Activated naive CD8-positive, alpha-beta T cell treated with anti-CD3 and anti-CD28 coated beads, Interleukin-2, amount 50 U/mL, for 24 hours (primary cell): Measurements from ENCODE around the gene UNC93B1.
A peak's percentile ranks its signal among the peaks of the same experiment; 100 is the strongest.

Experiments
- ATAC-seq: fragments of 150-1000 bp; cut with Tn5 transposase; one replicate; pipeline ENCODE4 v1.10.0; 2021
- DNase-seq: peaks from one replicate; pipeline ENCODE4 v3.0.0; 2021
- H3K27ac Mint-ChIP-seq: one replicate; pipeline ENCODE4 v1.8.0; 2021; ENCODE audit warnings: mild to moderate bottlenecking, mixed read lengths
- H3K27me3 Mint-ChIP-seq: one replicate; pipeline ENCODE4 v1.8.0; 2021; ENCODE audit warnings: mixed read lengths
- H3K36me3 Mint-ChIP-seq: one replicate; pipeline ENCODE4 v1.8.0; 2021; ENCODE audit warnings: low read depth, mixed read lengths
- H3K4me1 Mint-ChIP-seq: one replicate; pipeline ENCODE4 v1.8.0; 2021; ENCODE audit warnings: mixed read lengths
- H3K4me3 Mint-ChIP-seq: one replicate; pipeline ENCODE4 v1.8.0; 2021; ENCODE audit warnings: mild to moderate bottlenecking, moderate library complexity, mixed read lengths
- H3K9me3 Mint-ChIP-seq: one replicate; pipeline ENCODE4 v1.8.0; 2021; ENCODE audit warnings: mixed read lengths

Gene UNC93B1

GRCh38 chr11:68010090-68011041, 6.5 kb upstream of the UNC93B1 start, which contains the start of gene ALDH3B1:
ALDH3B1 (plus strand) TSS chr11:68010327; CDS start chr11:68015298, 4,971 bp downstream.
- DNase-seq (no peak), ATAC-seq (peak; percentile 8)
- H3K4me1 Mint-ChIP-seq = peaks cover 8% of the 10 kb centered on the region
- H3K9me3 Mint-ChIP-seq = no peaks in the 10 kb centered on the region
- no peak within 1 kb of the TSS for H3K27ac Mint-ChIP-seq
- H3K36me3 Mint-ChIP-seq = no peaks in the 10 kb centered on the region
- H3K4me3 Mint-ChIP-seq = no peak within 1 kb of the TSS
- H3K27me3 Mint-ChIP-seq = peaks cover 2% of the 10 kb centered on the region

GRCh38 chr11:68009391-68010089, 5.6 kb upstream of the UNC93B1 start:
- H3K27ac Mint-ChIP-seq = no peak overlapping the region
- no peak for ATAC-seq
- DNase-seq = no peak

GRCh38 chr11:68008381-68009337, 4.8 kb upstream of the UNC93B1 start:
- no peak overlapping the region for H3K27ac Mint-ChIP-seq
- no peak for DNase-seq
- no peak overlapping the region for H3K4me3 Mint-ChIP-seq
- H3K27me3 Mint-ChIP-seq = peaks cover 2% of the 10 kb centered on the region
- H3K9me3 Mint-ChIP-seq = no peaks in the 10 kb centered on the region
- peaks cover 20% of the 10 kb centered on the region for H3K4me1 Mint-ChIP-seq
- no peaks in the 10 kb centered on the region for H3K36me3 Mint-ChIP-seq
- ATAC-seq = no peak

More at GRCh38 chr11:68009391-68010089, 5.6 kb upstream of the UNC93B1 start:
- Mint-ChIP-seq H3K4me3 (no peak overlapping the region), H3K27me3 (peaks cover 2% of the 10 kb centered on the region), H3K9me3 (no peaks in the 10 kb centered on the region), H3K36me3 (no peaks in the 10 kb centered on the region), H3K4me1 (peaks cover 14% of the 10 kb centered on the region)

GRCh38 chr11:68007498-68008380, 3.8 kb upstream of the UNC93B1 start:
- H3K36me3 Mint-ChIP-seq = no peaks in the 10 kb centered on the region
- peaks cover 23% of the 10 kb centered on the region for H3K4me1 Mint-ChIP-seq
- no peaks in the 10 kb centered on the region for H3K9me3 Mint-ChIP-seq
- ATAC-seq (no peak), DNase-seq (no peak)
- H3K4me3 Mint-ChIP-seq = no peak overlapping the region
- H3K27me3 Mint-ChIP-seq = peaks cover 2% of the 10 kb centered on the region
- H3K27ac Mint-ChIP-seq = no peak overlapping the region

- no peak for DNase-seq
- Mint-ChIP-seq H3K27me3 (peaks cover 2% of the 10 kb centered on the region), H3K9me3 (no peaks in the 10 kb centered on the region), H3K4me1 (peaks cover 30% of the 10 kb centered on the region), H3K4me3 (no peak overlapping the region), H3K36me3 (no peaks in the 10 kb centered on the region), H3K27ac (no peak overlapping the region)
- no peak for ATAC-seq
Measured at GRCh38 chr11:68006606-68007166, 2.8 kb upstream of the UNC93B1 start.

- Mint-ChIP-seq H3K4me1 (peaks cover 30% of the 10 kb centered on the region), H3K27ac (peak overlapping the region; percentile 73), H3K9me3 (no peaks in the 10 kb centered on the region), H3K4me3 (peak overlapping the region; percentile 76), H3K36me3 (no peaks in the 10 kb centered on the region), H3K27me3 (no peaks in the 10 kb centered on the region)
- ATAC-seq (no peak), DNase-seq (no peak)
Measured at GRCh38 chr11:68004551-68005335, 846 bp upstream of the UNC93B1 start.

- H3K4me1 Mint-ChIP-seq = peaks cover 26% of the 10 kb centered on the region
- peak; percentile 55 for DNase-seq
Measured at GRCh38 chr11:68002938-68003845, 705 bp downstream of the UNC93B1 start.

GRCh38 chr11:68002575-68002937, 1.3 kb downstream of the UNC93B1 start:
- DNase-seq (no peak), ATAC-seq (no peak)
- Mint-ChIP-seq H3K27ac (peak overlapping the region; percentile 61), H3K4me1 (peaks cover 31% of the 10 kb centered on the region), H3K4me3 (peak overlapping the region; percentile 78), H3K27me3 (no peaks in the 10 kb centered on the region), H3K9me3 (no peaks in the 10 kb centered on the region), H3K36me3 (no peaks in the 10 kb centered on the region)

More at GRCh38 chr11:68002938-68003845, 705 bp downstream of the UNC93B1 start:
- Mint-ChIP-seq H3K36me3 (no peaks in the 10 kb centered on the region), H3K27me3 (no peaks in the 10 kb centered on the region), H3K4me3 (peak overlapping the region; percentile 78), H3K27ac (peak overlapping the region; percentile 52), H3K9me3 (no peaks in the 10 kb centered on the region)
- peak; percentile 46 for ATAC-seq

- no peaks in the 10 kb centered on the region for H3K9me3 Mint-ChIP-seq
- ATAC-seq (no peak), DNase-seq (no peak)
- H3K4me1 Mint-ChIP-seq = peaks cover 34% of the 10 kb centered on the region
- H3K36me3 Mint-ChIP-seq = peaks cover 4% of the 10 kb centered on the region
- H3K27ac Mint-ChIP-seq = no peak overlapping the region
- H3K27me3 Mint-ChIP-seq = no peaks in the 10 kb centered on the region
- no peak overlapping the region for H3K4me3 Mint-ChIP-seq
Measured at GRCh38 chr11:67999704-68000103, 4.2 kb downstream of the UNC93B1 start.

- Mint-ChIP-seq H3K27ac (no peak overlapping the region), H3K27me3 (no peaks in the 10 kb centered on the region), H3K36me3 (peaks cover 4% of the 10 kb centered on the region), H3K9me3 (no peaks in the 10 kb centered on the region), H3K4me3 (no peak overlapping the region), H3K4me1 (peaks cover 31% of the 10 kb centered on the region)
- DNase-seq (no peak), ATAC-seq (no peak)
Measured at GRCh38 chr11:67999201-67999629, 4.7 kb downstream of the UNC93B1 start.

- Mint-ChIP-seq H3K36me3 (peaks cover 4% of the 10 kb centered on the region), H3K9me3 (no peaks in the 10 kb centered on the region), H3K27me3 (no peaks in the 10 kb centered on the region), H3K4me1 (peaks cover 33% of the 10 kb centered on the region), H3K27ac (no peak overlapping the region), H3K4me3 (no peak overlapping the region)
- no peak for ATAC-seq
- DNase-seq = no peak
Measured at GRCh38 chr11:67998150-67999045, 5.5 kb downstream of the UNC93B1 start.
